A673 (cell line): ENCODE data around the gene PLXNB3. TPM values are rescaled to one million over a fixed set of nuclear protein-coding genes. Genes with fewer than 3 reads are reported as not detected.

Experiments used
- BruUV-seq: library from RNA; stranded (reverse); fragments of 400-500 nt; replicated peaks from 2 replicates; lab custom pipeline; 2021; lab: Mats Ljungman, UMichigan
- CTCF ChIA-PET: fragments of 300-600 bp; sonication (Branson Sonifier 250); formaldehyde crosslinking; loops from one replicate; lab custom pipeline; 2022; ENCODE audit warnings: antibody characterized with exemption; lab: Charles Lee
- POLR2A ChIA-PET: fragments of 300-600 bp; sonication (Branson Sonifier 250); formaldehyde crosslinking; loops from one replicate; lab custom pipeline; 2022; ENCODE audit warnings: antibody characterized with exemption; ENCODE audit not compliant: low non-redundant PET; lab: Charles Lee
- DNase-seq: peaks from one replicate; pipeline ENCODE4 v3.0.0-alpha.2; 2015; ENCODE audit warnings: low spot score
- H3K27ac ChIP-seq: fragments of 200-600 bp; sonication (generic); 2 replicates; pipeline ENCODE4 v1.5.1; 2016; ENCODE audit warnings: mixed run types, low read depth, mild to moderate bottlenecking, mixed read lengths, antibody characterized with exemption, low read length; ENCODE audit not compliant: poor library complexity, severe bottlenecking
- H3K27me3 ChIP-seq: fragments of 200-600 bp; sonication (generic); replicated peaks from 2 replicates; pipeline ENCODE4 v1.6.1; 2017; ENCODE audit warnings: mixed run types, low read depth, mild to moderate bottlenecking, mixed read lengths, antibody characterized with exemption, low read length; ENCODE audit not compliant: insufficient read depth, poor library complexity
- H3K36me3 ChIP-seq: fragments of 200-600 bp; sonication (generic); 2 replicates; pipeline ENCODE4 v1.6.1; 2016; ENCODE audit warnings: mixed run types, mild to moderate bottlenecking, mixed read lengths, antibody characterized with exemption, low read length; ENCODE audit not compliant: insufficient read depth, poor library complexity, severe bottlenecking
- H3K4me1 ChIP-seq: fragments of 200-600 bp; sonication (generic); 2 replicates; pipeline ENCODE4 v1.6.1; 2017; ENCODE audit warnings: mixed run types, mild to moderate bottlenecking, mixed read lengths, antibody characterized with exemption, low read length; ENCODE audit not compliant: insufficient read depth, poor library complexity, severe bottlenecking
- H3K4me3 ChIP-seq: fragments of 200-600 bp; sonication (generic); 2 replicates; pipeline ENCODE4 v1.5.1; 2016; ENCODE audit warnings: low read depth, mixed run types, mild to moderate bottlenecking, mixed read lengths, low read length; ENCODE audit not compliant: poor library complexity, severe bottlenecking
- H3K9me3 ChIP-seq: fragments of 200-600 bp; sonication (generic); 2 replicates; pipeline ENCODE4 v1.6.1; 2016; ENCODE audit warnings: mixed run types, low read depth, mild to moderate bottlenecking, mixed read lengths, antibody characterized with exemption, low read length; ENCODE audit not compliant: poor library complexity, severe bottlenecking
- CTCF ChIP-seq: fragments of 300-800, 200-600 bp; sonication (generic); conservative IDR thresholded peaks from 2 replicates; pipeline ENCODE4 v1.5.1; 2017; ENCODE audit warnings: low read depth, mild to moderate bottlenecking, antibody characterized with exemption, low read length, moderate library complexity, mixed read lengths
- EZH2 ChIP-seq: fragments of 200-600 bp; sonication (generic); IDR thresholded peaks from 2 replicates; pipeline ENCODE4 v1.6.1; 2017; ENCODE audit warnings: borderline replicate concordance, low read depth, mild to moderate bottlenecking, mixed read lengths, antibody characterized with exemption, low read length; ENCODE audit not compliant: poor library complexity, severe bottlenecking
- intact Hi-C: fragments of 100-400 bp; cut with micrococcal nuclease; formaldehyde crosslinking; loops from one replicate; pipeline ENCODE4 v1.10.0; 2022; ENCODE audit not compliant: unreplicated experiment
- total RNA-seq: library from RNA; stranded (reverse); gene quantifications from 2 replicates; pipeline ENCODE4 v1.2.3, GENCODE V29; 2021

The PLXNB3 gene
- total RNA-seq, 1 experiment from 2014 or later: not detected

- Histone ChIP-seq H3K4me3 (no peak overlapping the region), H3K27ac (no peak overlapping the region), H3K27me3 (no peaks in the 10 kb centered on the region), H3K36me3 (no peaks in the 10 kb centered on the region), H3K4me1 (no peaks in the 10 kb centered on the region), H3K9me3 (no peaks in the 10 kb centered on the region)
- POLR2A ChIA-PET: no interaction called here
- BruUV-seq: no TSS peak
- CTCF ChIA-PET: interaction anchor here (0.5 kb wide), 1 partner anchor 308 kb away, joined by 6 read pairs; no protein-coding TSS in a partner anchor
- intact Hi-C loops: no loop called here
- DNase-seq: no peak
- peak; percentile 27; the same call in 1 of the 2 replicates for TF ChIP-seq CTCF
- TF ChIP-seq EZH2: no peak
Measured at GRCh38 chrX:153778684-153779101, 14.6 kb downstream of the PLXNB3 start.

- ChIA-PET CTCF (no interaction called here), POLR2A (no interaction called here)
- Histone ChIP-seq H3K27ac (no peak overlapping the region), H3K9me3 (no peaks in the 10 kb centered on the region), H3K27me3 (no peaks in the 10 kb centered on the region), H3K4me3 (no peak overlapping the region), H3K4me1 (no peaks in the 10 kb centered on the region), H3K36me3 (no peaks in the 10 kb centered on the region)
- intact Hi-C loops: no loop called here
- no TSS peak for BruUV-seq
- no peak for TF ChIP-seq EZH2
- no peak for TF ChIP-seq CTCF
- no peak for DNase-seq
Measured at GRCh38 chrX:153779891-153780677, 16.0 kb downstream of the PLXNB3 start.

- Histone ChIP-seq H3K36me3 (no peaks in the 10 kb centered on the region), H3K4me1 (no peaks in the 10 kb centered on the region), H3K27me3 (no peaks in the 10 kb centered on the region), H3K9me3 (no peaks in the 10 kb centered on the region), H3K27ac (no peak within 1 kb of the TSS), H3K4me3 (no peak within 1 kb of the TSS)
- no peak for DNase-seq
- TF ChIP-seq EZH2: no peak
- TF ChIP-seq CTCF: no peak
- POLR2A ChIA-PET: no interaction called here
- no TSS peak for BruUV-seq
- intact Hi-C loops: no loop called here
- CTCF ChIA-PET: no interaction called here
Measured at GRCh38 chrX:153780678-153781427, 16.8 kb downstream of the PLXNB3 start, which contains the start of gene SRPK3. TSS of gene SRPK3 (plus strand) at chrX:153781041. CDS start at chrX:153781087, 46 bp downstream.
